KMS-11 (cell line): ENCODE results near the gene PC.

Experiments
- H2AFZ ChIP-seq: fragments of 200-600 bp; sonication (generic); 2 replicates; pipeline ENCODE4 v1.6.1; 2016; ENCODE audit warnings: antibody characterized with exemption, mixed run types, low read depth
- H3K27ac ChIP-seq: fragments of 200-600 bp; sonication (generic); 2 replicates; pipeline ENCODE4 v1.6.1; 2016; ENCODE audit warnings: mild to moderate bottlenecking, mixed run types
- H3K27me3 ChIP-seq: fragments of 200-600 bp; sonication (generic); 2 replicates; pipeline ENCODE4 v1.6.1; 2017; ENCODE audit warnings: mild to moderate bottlenecking, low read depth, mixed run types, moderate library complexity; ENCODE audit not compliant: insufficient read depth
- H3K36me3 ChIP-seq: fragments of 200-600 bp; sonication (generic); 2 replicates; pipeline ENCODE4 v1.6.1; 2017; ENCODE audit warnings: mild to moderate bottlenecking, mixed run types; ENCODE audit not compliant: insufficient read depth
- H3K4me1 ChIP-seq: fragments of 200-600 bp; sonication (generic); 2 replicates; pipeline ENCODE4 v1.6.1; 2016; ENCODE audit warnings: mild to moderate bottlenecking, low read depth, mixed run types; ENCODE audit not compliant: poor library complexity, severe bottlenecking
- H3K4me2 ChIP-seq: fragments of 200-600 bp; sonication (generic); 2 replicates; pipeline ENCODE4 v1.7.0; 2016; ENCODE audit warnings: mild to moderate bottlenecking, mixed run types
- H3K4me3 ChIP-seq: fragments of 200-600 bp; sonication (generic); IDR thresholded peaks from 2 replicates; pipeline ENCODE4 v1.6.1; 2017; ENCODE audit warnings: low read depth, low read length, mixed read lengths; ENCODE audit not compliant: insufficient read depth
- H3K79me2 ChIP-seq: fragments of 200-600 bp; sonication (generic); 2 replicates; pipeline ENCODE4 v1.6.1; 2016; ENCODE audit warnings: low read depth, mixed run types; ENCODE audit not compliant: insufficient read depth
- H3K9ac ChIP-seq: fragments of 200-600 bp; sonication (generic); 2 replicates; pipeline ENCODE4 v1.6.1; 2016; ENCODE audit warnings: mild to moderate bottlenecking, mixed run types
- H4K20me1 ChIP-seq: fragments of 200-600 bp; sonication (generic); 2 replicates; pipeline ENCODE4 v1.6.1; 2016; ENCODE audit warnings: mild to moderate bottlenecking, mixed run types; ENCODE audit not compliant: insufficient read depth
- TF ChIP-seq, protein P1 (sequence below): fragments of 200-600 bp; sonication (generic); conservative IDR thresholded peaks from 2 replicates; pipeline ENCODE4 v1.6.1; 2017; ENCODE audit warnings: low read depth, mild to moderate bottlenecking, antibody characterized with exemption, low read length, moderate library complexity, mixed read lengths

The PC gene

DNA sequence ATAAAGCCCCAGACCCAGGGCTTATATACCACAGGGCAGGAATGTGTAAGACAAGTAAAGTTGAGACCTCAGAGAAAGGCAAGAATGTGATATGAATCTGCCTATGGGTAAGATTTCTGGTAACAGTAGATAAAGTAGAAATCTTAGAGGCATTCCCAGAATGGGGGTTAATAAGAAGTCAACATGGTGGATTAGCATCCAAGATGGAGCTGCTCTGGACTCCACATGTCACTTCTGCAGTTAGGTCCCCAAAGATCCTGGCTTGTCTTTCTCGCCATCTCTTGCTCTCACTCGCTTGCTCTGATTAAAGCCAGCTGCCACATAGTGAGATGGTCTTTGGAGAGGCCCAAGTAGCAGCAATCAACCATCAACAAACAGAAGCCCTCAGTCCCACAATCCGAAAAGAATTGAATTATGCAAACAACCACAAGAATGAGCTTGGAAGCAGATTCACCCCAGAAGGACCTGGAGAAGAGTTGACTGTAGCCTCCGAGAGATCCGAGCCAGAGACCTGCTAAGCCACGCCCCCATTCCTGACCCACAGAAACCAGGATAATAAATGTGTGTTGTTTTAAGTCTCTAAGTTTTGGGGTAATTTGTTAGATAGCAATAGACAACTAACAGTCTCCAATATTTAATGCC is 11.5 kb upstream of the PC start:
- Histone ChIP-seq H3K9ac (no peak overlapping the region), H2AFZ (no peak overlapping the region), H3K79me2 (no peaks in the 10 kb centered on the region), H3K27me3 (no peaks in the 10 kb centered on the region), H3K4me3 (no peak overlapping the region), H3K4me2 (no peak overlapping the region), H3K36me3 (no peaks in the 10 kb centered on the region), H3K27ac (no peak overlapping the region), H3K4me1 (no peaks in the 10 kb centered on the region), H4K20me1 (no peaks in the 10 kb centered on the region)
- TF ChIP-seq, protein P1, sequence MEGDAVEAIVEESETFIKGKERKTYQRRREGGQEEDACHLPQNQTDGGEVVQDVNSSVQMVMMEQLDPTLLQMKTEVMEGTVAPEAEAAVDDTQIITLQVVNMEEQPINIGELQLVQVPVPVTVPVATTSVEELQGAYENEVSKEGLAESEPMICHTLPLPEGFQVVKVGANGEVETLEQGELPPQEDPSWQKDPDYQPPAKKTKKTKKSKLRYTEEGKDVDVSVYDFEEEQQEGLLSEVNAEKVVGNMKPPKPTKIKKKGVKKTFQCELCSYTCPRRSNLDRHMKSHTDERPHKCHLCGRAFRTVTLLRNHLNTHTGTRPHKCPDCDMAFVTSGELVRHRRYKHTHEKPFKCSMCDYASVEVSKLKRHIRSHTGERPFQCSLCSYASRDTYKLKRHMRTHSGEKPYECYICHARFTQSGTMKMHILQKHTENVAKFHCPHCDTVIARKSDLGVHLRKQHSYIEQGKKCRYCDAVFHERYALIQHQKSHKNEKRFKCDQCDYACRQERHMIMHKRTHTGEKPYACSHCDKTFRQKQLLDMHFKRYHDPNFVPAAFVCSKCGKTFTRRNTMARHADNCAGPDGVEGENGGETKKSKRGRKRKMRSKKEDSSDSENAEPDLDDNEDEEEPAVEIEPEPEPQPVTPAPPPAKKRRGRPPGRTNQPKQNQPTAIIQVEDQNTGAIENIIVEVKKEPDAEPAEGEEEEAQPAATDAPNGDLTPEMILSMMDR, result no peak

DNA sequence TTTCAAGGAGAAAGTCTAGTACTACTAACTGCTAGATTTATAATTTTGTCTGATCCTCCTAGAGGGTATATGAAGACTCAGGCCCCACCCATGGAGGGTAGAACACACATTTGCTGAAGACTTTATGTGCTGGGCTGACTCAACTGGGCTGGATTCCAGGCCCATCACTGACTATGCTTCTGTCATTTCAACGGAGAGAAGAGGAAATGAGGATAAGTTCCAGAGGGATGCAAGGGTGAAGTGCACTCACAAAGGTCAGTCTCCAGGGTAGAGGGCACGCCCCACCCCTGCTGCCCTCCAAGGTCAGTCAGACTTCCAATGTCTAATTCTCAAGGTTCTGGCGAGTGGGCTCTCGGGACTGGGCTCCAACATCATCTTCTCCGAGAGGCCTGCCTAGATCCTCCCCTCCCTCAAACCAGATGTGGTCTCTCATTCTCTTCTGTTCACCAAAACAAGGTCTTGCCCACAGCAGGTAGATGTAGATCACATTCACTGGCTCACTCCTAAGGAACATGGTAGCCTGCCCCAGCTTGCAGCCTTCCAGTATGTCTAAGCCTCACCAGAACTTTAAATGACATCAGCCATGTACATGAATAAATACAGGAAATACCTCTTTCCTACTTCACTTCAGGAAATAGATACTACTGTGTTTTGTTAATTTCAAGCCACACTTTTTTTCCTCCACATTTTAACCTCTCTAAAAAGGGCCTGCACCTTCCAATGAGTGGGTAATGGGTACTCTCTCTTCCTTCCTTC is 9.7 kb upstream of the PC start:
- Histone ChIP-seq H4K20me1 (no peaks in the 10 kb centered on the region), H3K36me3 (no peaks in the 10 kb centered on the region), H3K4me2 (no peak overlapping the region), H3K4me1 (no peaks in the 10 kb centered on the region), H3K9ac (no peak overlapping the region), H3K27ac (no peak overlapping the region), H3K4me3 (no peak overlapping the region), H2AFZ (no peak overlapping the region), H3K79me2 (no peaks in the 10 kb centered on the region), H3K27me3 (no peaks in the 10 kb centered on the region)
- TF ChIP-seq, protein P1, result no peak

DNA sequence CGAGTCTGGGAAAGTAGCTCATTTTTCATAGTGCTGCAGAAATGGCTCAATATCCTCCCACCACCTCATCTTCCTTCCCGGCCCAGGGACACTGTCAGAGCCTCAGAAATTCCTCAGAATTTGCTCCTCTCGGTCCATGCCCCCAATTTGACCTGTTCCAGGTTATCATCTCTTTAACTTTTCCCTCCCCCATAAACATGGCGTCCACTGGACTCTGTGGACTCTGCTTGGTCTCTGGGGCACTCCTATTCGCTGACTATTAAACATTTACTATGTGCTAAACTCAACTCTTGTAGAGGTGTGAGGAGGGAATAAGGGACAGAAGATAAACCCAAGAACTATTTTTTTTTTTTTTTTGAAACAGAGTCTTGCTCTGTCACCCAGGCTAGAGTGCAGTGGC is 8.2 kb upstream of the PC start:
- H3K9ac ChIP-seq, result no peak overlapping the region
- TF ChIP-seq, protein P1, result no peak
- H4K20me1 ChIP-seq, result no peaks in the 10 kb centered on the region
- H3K4me1 ChIP-seq, result no peaks in the 10 kb centered on the region
- no peaks in the 10 kb centered on the region for H3K27me3 ChIP-seq
- no peak overlapping the region for H3K4me3 ChIP-seq
- no peaks in the 10 kb centered on the region for H3K36me3 ChIP-seq
- no peak overlapping the region for H3K27ac ChIP-seq
- H3K79me2 ChIP-seq, result no peaks in the 10 kb centered on the region
- no peak overlapping the region for H2AFZ ChIP-seq
- no peak overlapping the region for H3K4me2 ChIP-seq

DNA sequence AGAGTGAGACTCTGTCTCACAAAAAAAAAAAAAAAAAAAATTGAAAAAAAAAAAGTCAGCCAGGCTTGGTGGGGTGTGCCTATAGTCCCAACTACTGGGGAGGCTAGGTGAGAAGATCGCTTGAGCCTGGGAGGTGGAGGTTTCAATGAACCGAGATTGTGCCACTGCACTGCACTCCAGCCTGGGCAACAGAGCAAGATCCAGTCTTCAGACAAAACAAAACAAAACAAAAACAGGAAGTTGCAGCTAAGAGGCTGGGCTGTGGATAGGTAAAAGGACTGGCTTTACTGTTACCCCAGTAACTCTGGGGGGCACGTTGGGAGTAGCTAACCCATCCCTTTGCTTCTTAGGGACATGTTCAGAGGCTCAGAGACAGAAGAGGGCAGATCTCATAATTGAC is 6.3 kb upstream of the PC start:
- Histone ChIP-seq H3K4me1 (no peaks in the 10 kb centered on the region), H2AFZ (no peak overlapping the region), H3K4me3 (no peak overlapping the region), H3K27ac (no peak overlapping the region), H3K9ac (no peak overlapping the region), H3K27me3 (no peaks in the 10 kb centered on the region), H3K36me3 (no peaks in the 10 kb centered on the region), H3K4me2 (no peak overlapping the region), H3K79me2 (no peaks in the 10 kb centered on the region), H4K20me1 (no peaks in the 10 kb centered on the region)
- TF ChIP-seq, protein P1, result no peak
